ENCODE results near the gene GJE1.

Gene GJE1

DNA sequence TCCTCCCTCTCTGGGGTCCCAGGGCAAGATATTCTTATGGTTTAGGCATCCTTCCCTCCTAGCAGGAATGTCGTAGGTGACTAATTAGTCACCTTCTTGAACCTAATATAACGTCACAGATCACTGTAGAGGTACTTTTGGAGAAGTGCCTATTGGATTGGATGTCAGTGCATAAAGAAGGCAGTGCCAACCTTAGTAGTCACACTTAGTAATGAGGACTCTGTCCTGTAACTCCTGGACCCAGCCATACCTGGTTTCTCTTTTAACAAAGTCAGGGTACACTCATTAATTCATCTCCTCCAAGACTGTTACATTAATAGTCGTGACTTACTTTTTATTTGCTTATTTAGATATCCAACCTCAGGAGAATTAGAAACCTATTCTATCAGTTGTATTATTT, 34.3 kb downstream of the GJE1 start:
- no peak overlapping the region for H3K4me3 ChIP-seq (ENCODE audit: low read length)
- TF ChIP-seq, protein P1, sequence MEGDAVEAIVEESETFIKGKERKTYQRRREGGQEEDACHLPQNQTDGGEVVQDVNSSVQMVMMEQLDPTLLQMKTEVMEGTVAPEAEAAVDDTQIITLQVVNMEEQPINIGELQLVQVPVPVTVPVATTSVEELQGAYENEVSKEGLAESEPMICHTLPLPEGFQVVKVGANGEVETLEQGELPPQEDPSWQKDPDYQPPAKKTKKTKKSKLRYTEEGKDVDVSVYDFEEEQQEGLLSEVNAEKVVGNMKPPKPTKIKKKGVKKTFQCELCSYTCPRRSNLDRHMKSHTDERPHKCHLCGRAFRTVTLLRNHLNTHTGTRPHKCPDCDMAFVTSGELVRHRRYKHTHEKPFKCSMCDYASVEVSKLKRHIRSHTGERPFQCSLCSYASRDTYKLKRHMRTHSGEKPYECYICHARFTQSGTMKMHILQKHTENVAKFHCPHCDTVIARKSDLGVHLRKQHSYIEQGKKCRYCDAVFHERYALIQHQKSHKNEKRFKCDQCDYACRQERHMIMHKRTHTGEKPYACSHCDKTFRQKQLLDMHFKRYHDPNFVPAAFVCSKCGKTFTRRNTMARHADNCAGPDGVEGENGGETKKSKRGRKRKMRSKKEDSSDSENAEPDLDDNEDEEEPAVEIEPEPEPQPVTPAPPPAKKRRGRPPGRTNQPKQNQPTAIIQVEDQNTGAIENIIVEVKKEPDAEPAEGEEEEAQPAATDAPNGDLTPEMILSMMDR (conservative IDR thresholded peaks at IDR 0.05; ENCODE audit: low read length) = no peak
- DNase-seq (ENCODE audit: low read depth) = no peak

DNA sequence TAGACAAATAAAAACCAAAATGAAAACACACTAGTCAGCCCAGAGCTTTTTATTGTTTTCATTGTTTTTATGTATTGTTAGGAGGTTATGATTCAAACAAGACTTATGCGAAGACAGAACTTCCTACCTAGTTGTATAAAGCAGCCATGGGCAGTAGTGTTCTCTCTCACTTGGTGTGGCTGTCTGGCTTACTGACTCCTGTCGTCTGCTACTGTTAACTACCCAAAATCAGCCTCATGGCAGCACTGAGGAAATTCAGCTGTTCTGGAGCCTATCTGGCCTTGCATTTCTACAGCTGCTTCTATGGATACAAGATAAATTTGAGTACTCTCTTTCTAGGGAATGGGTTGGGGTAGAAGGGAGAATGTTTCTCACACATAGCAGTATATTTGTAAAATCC, 34.8 kb downstream of the GJE1 start:
- no peak overlapping the region for H3K4me3 ChIP-seq (ENCODE audit: low read length)
- DNase-seq (ENCODE audit: low read depth) = no peak
- TF ChIP-seq, protein P1 (conservative IDR thresholded peaks at IDR 0.05; ENCODE audit: low read length) = no peak

DNA sequence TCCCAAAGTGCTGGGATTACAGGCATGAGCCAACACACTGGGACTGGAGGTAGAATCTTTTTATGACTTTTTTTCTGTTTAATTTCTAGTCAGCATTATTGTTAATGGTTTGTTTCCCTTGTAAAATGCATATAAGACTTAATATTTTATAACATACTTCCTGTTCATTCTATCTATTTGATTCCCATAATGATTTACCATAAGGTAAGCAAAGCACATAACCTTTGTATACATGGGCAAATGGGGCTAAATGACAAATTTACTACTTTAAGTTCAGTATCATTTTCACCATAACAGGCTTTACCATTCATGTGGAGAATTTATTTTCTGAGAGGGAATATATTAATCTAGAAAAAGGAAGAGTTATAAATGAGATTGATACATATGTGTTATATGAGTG, 38.6 kb downstream of the GJE1 start:
- DNase-seq (ENCODE audit: low read depth) = no peak
- H3K4me3 ChIP-seq (ENCODE audit: low read length) = no peak overlapping the region
- TF ChIP-seq, protein P1 (conservative IDR thresholded peaks at IDR 0.05; ENCODE audit: low read length) = no peak

DNA sequence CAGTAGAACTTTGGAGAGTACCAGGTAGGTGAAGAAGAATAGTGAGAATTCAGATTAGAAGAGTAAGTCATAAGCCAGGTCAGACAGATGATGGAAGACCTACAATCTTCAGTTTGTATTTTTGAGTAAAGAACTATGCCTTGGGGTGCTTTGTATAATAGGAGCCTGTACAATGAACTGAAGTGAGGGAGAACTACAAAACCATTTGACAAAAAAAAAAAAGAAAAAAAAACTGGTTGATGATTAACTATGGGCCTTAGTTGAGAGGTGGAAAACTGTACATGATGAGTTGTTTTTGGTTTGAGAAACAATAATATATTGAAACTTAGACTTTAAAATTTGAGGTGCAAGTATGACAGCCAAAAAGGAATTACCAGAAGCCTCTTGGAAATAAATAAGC, 40.0 kb downstream of the GJE1 start:
- DNase-seq (ENCODE audit: low read depth) = no peak
- TF ChIP-seq, protein P1 (conservative IDR thresholded peaks at IDR 0.05; ENCODE audit: low read length) = no peak
- no peak overlapping the region for H3K4me3 ChIP-seq (ENCODE audit: low read length)

DNA sequence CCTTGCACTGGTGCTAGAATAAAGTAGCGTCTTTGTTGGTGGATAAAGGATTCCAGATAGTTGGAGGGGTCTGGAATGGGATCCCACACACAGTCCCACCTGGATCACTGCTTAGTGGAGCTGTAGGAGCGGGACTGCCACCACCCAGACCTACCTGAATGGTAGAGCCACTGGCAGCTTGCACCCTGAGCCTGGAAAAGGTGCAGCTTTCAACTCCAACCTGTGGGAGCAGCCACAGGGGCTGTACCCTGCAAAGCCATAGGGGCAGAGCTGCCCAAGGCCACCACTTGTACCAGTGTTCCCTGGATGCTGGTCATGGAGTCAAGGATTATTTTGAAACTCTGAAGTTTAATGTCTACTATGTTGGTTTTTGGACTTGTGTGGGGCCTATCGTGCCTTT, 41.3 kb downstream of the GJE1 start:
- no peak for DNase-seq (ENCODE audit: low read depth)
- TF ChIP-seq, protein P1 (conservative IDR thresholded peaks at IDR 0.05; ENCODE audit: low read length) = no peak
- no peak overlapping the region for H3K4me3 ChIP-seq (ENCODE audit: low read length)

DNA sequence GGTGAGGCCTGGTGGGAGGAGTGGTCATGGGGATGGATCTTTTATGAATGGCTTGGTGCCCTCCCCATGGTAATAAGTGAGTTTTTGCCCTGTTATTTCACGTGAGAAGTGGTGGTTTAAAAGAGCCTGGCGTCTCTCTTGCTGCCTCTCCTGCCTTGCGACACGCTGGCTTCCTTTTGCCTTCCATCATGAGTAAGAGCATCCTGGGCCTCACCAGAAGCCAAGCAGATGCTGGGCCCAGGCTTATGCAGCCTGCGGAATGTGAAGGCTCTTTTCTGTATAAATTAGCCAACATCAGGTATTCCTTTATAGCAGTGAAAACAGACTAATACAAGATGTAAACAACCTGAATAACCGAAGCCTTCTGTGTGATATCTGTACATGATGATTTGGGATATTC, 42.0 kb downstream of the GJE1 start:
- TF ChIP-seq, protein P1 (conservative IDR thresholded peaks at IDR 0.05; ENCODE audit: low read length) = no peak
- peak; percentile 60 for DNase-seq (ENCODE audit: low read depth)
- no peak overlapping the region for H3K4me3 ChIP-seq (ENCODE audit: low read length)

DNA sequence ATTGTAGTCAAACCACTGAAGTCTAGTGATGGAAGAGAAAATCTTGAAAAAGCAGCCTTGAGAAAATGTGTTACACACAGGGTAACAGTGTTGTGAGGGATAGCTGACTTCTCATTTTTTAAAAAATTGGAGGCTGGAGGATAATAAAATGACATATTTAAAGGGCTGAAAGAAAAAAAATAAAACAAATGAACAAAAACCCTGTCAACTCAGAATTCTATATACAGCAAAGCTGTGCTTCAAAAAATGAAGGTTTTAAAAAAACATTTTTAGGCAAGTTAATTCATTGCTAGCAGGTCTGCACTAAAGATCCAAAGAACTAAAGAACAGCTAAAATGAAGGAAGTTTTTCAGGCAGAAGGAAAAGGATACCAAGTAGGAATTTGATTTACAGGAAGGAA, 45.4 kb downstream of the GJE1 start:
- no peak overlapping the region for H3K4me3 ChIP-seq (ENCODE audit: low read length)
- TF ChIP-seq, protein P1 (conservative IDR thresholded peaks at IDR 0.05; ENCODE audit: low read length) = no peak
- DNase-seq (ENCODE audit: low read depth) = no peak

Data from AG10803 (cell line).